ENCODE measurements around the gene PHETA1. TPM values are rescaled to one million over a fixed set of nuclear protein-coding genes. Genes with fewer than 3 reads are reported as not detected.

PHETA1 gene
- total RNA-seq, 4 donors from 2014 or later: 6.3 to 16.0 (median 8.2) TPM

- H3K27ac ChIP-seq: no peak overlapping the region
- WGBS, 2 donors (ENCODE audit: low coverage in 1 of 2): 63 to 79% methylated on average over 5 to 7 of the region's 9 CpGs
- no peak for ATAC-seq
- no peaks in the 10 kb centered on the region for H3K9me3 ChIP-seq
- H3K4me1 ChIP-seq: no peaks in the 10 kb centered on the region
- no peaks in the 10 kb centered on the region for H3K36me3 ChIP-seq
- no peaks in the 10 kb centered on the region for H3K27me3 ChIP-seq
- no peak for TF ChIP-seq EP300 (IDR thresholded peaks at IDR 0.05)
- no peak for TF ChIP-seq POLR2AphosphoS5 (IDR thresholded peaks at IDR 0.05)
- TF ChIP-seq CTCF (IDR thresholded peaks at IDR 0.05): no peak
- TF ChIP-seq POLR2A (IDR thresholded peaks at IDR 0.05): no peak
- no peak overlapping the region for H3K4me3 ChIP-seq
Measured at GRCh38 chr12:111390910-111391309, 22.0 kb upstream of the PHETA1 start.

GRCh38 chr12:111389635-111390034 is 20.7 kb upstream of the PHETA1 start:
- Histone ChIP-seq H3K4me3 (no peak overlapping the region), H3K9me3 (no peaks in the 10 kb centered on the region), H3K4me1 (no peaks in the 10 kb centered on the region), H3K27ac (no peak overlapping the region), H3K27me3 (no peaks in the 10 kb centered on the region), H3K36me3 (no peaks in the 10 kb centered on the region)
- 83% methylated on average over 1 of the region's 7 CpGs; no CpG with 5 or more reads in 1 of the 2 donors for WGBS, 2 donors (ENCODE audit: low coverage in 1 of 2)
- no peak for TF ChIP-seq EP300 (IDR thresholded peaks at IDR 0.05)
- TF ChIP-seq CTCF (IDR thresholded peaks at IDR 0.05): no peak
- TF ChIP-seq POLR2A (IDR thresholded peaks at IDR 0.05): no peak
- TF ChIP-seq POLR2AphosphoS5 (IDR thresholded peaks at IDR 0.05): no peak
- no peak for ATAC-seq

GRCh38 chr12:111387747-111388323 is 18.9 kb upstream of the PHETA1 start:
- Histone ChIP-seq H3K27me3 (no peaks in the 10 kb centered on the region), H3K4me1 (no peaks in the 10 kb centered on the region), H3K27ac (no peak overlapping the region), H3K4me3 (no peak overlapping the region), H3K9me3 (no peaks in the 10 kb centered on the region), H3K36me3 (no peaks in the 10 kb centered on the region)
- WGBS, 2 donors (ENCODE audit: low coverage in 1 of 2): 79 to 80% methylated on average over 4 to 8 of the region's 9 CpGs
- no peak for TF ChIP-seq CTCF (IDR thresholded peaks at IDR 0.05)
- TF ChIP-seq POLR2A (IDR thresholded peaks at IDR 0.05): no peak
- no peak for TF ChIP-seq EP300 (IDR thresholded peaks at IDR 0.05)
- no peak for TF ChIP-seq POLR2AphosphoS5 (IDR thresholded peaks at IDR 0.05)
- no peak for ATAC-seq

DNA sequence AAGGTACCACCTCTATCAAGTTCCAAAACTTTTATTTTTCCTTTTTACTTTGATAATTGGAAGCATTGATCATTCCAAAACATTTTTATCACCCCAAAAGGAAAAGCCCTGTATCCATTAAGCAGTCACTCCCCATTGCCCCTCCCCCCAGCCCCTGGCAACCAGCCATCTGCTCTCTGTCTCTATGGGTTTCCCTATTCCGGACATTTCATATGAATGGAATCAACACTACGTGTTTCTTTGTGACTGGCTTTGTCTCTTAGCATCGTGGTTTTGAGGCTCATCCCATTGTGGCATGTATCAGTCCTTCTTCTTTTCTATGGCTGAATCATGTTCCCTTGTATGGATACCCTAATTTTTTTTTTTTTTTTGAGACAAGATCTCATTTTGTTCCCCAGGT is 18.0 kb upstream of the PHETA1 start:
- no peak overlapping the region for H3K4me3 ChIP-seq
- H3K9me3 ChIP-seq: no peaks in the 10 kb centered on the region
- ATAC-seq: no peak
- no peak overlapping the region for H3K27ac ChIP-seq
- H3K36me3 ChIP-seq: no peaks in the 10 kb centered on the region
- no peaks in the 10 kb centered on the region for H3K4me1 ChIP-seq
- no peak for TF ChIP-seq CTCF (IDR thresholded peaks at IDR 0.05)
- TF ChIP-seq POLR2A (IDR thresholded peaks at IDR 0.05): no peak
- no peak for TF ChIP-seq POLR2AphosphoS5 (IDR thresholded peaks at IDR 0.05)
- no peak for TF ChIP-seq EP300 (IDR thresholded peaks at IDR 0.05)
- H3K27me3 ChIP-seq: peaks cover 5% of the 10 kb centered on the region
- WGBS, 2 donors (ENCODE audit: low coverage in 1 of 2): 13 to 37% methylated on average over 3 of the region's 3 CpGs

- no peak for ATAC-seq
- no peak overlapping the region for H3K4me3 ChIP-seq
- H3K27me3 ChIP-seq: peaks cover 5% of the 10 kb centered on the region
- no peaks in the 10 kb centered on the region for H3K36me3 ChIP-seq
- H3K4me1 ChIP-seq: no peaks in the 10 kb centered on the region
- H3K27ac ChIP-seq: no peak overlapping the region
- no peak for TF ChIP-seq CTCF (IDR thresholded peaks at IDR 0.05)
- no peak for TF ChIP-seq POLR2A (IDR thresholded peaks at IDR 0.05)
- TF ChIP-seq POLR2AphosphoS5 (IDR thresholded peaks at IDR 0.05): no peak
- no peak for TF ChIP-seq EP300 (IDR thresholded peaks at IDR 0.05)
- no peaks in the 10 kb centered on the region for H3K9me3 ChIP-seq
- 93% methylated on average over 4 of the region's 5 CpGs; no CpG with 5 or more reads in 1 of the 2 donors for WGBS, 2 donors (ENCODE audit: low coverage in 1 of 2)
Measured at GRCh38 chr12:111384596-111384995, 15.7 kb upstream of the PHETA1 start.
